Measurements from ENCODE around the gene OR52B6. TPM values are rescaled to one million over a fixed set of nuclear protein-coding genes. Genes with fewer than 3 reads are reported as not detected.
"Not testable (repeated sequence)": the region's sequence is repeated elsewhere in the genome, so short reads cannot be mapped to it uniquely, and the experiment has no call there.

OR52B6 gene
- total RNA-seq, 1 donor from 2014 or later: not detected

- Mint-ChIP-seq H3K4me1 (ENCODE audit: low read depth) (no peaks in the 10 kb centered on the region), H3K4me3 (ENCODE audit: low read depth) (no peak overlapping the region), H3K27ac (no peak overlapping the region), H3K9me3 (ENCODE audit: low read depth) (no peaks in the 10 kb centered on the region), H3K27me3 (no peaks in the 10 kb centered on the region), H3K36me3 (ENCODE audit: insufficient read depth) (no peaks in the 10 kb centered on the region)
- no peak for DNase-seq (ENCODE audit: low spot score, unreplicated experiment)
- TF ChIP-seq, protein P1, sequence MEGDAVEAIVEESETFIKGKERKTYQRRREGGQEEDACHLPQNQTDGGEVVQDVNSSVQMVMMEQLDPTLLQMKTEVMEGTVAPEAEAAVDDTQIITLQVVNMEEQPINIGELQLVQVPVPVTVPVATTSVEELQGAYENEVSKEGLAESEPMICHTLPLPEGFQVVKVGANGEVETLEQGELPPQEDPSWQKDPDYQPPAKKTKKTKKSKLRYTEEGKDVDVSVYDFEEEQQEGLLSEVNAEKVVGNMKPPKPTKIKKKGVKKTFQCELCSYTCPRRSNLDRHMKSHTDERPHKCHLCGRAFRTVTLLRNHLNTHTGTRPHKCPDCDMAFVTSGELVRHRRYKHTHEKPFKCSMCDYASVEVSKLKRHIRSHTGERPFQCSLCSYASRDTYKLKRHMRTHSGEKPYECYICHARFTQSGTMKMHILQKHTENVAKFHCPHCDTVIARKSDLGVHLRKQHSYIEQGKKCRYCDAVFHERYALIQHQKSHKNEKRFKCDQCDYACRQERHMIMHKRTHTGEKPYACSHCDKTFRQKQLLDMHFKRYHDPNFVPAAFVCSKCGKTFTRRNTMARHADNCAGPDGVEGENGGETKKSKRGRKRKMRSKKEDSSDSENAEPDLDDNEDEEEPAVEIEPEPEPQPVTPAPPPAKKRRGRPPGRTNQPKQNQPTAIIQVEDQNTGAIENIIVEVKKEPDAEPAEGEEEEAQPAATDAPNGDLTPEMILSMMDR (IDR thresholded peaks at IDR 0.05; ENCODE audit: unreplicated experiment): no peak
Measured at GRCh38 chr11:5577101-5577500, 3.6 kb upstream of the OR52B6 start.

GRCh38 chr11:5581014-5581413, 337 bp downstream of the OR52B6 start:
- no peaks in the 10 kb centered on the region for H3K36me3 Mint-ChIP-seq (ENCODE audit: insufficient read depth)
- DNase-seq (ENCODE audit: low spot score, unreplicated experiment): no peak
- no peaks in the 10 kb centered on the region for H3K9me3 Mint-ChIP-seq (ENCODE audit: low read depth)
- H3K4me1 Mint-ChIP-seq (ENCODE audit: low read depth): no peaks in the 10 kb centered on the region
- no peak overlapping the region for H3K4me3 Mint-ChIP-seq (ENCODE audit: low read depth)
- H3K27ac Mint-ChIP-seq: no peak overlapping the region
- H3K27me3 Mint-ChIP-seq: no peaks in the 10 kb centered on the region
- TF ChIP-seq, protein P1 (IDR thresholded peaks at IDR 0.05; ENCODE audit: unreplicated experiment): no peak

DNA sequence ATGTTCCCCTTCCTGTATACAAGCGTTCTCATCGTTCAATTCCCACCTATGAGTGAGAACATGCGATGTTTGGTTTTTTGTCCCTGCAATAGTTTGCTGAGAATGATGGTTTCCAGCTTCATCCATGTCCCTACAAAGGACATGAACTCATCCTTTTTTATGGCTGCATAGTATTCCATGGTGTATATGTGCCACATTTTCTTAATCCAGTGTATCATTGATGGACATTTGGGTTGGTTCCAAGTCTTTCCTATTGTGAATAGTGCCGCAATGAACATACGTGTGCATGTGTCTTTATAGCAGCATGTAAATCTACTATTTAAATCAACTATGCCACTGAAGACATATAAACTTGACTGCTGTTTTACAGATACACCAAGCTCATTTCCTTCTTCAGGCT, 3.8 kb downstream of the OR52B6 start:
- not testable (repeated sequence) for H3K36me3 Mint-ChIP-seq (ENCODE audit: insufficient read depth); H3K27me3 Mint-ChIP-seq; DNase-seq (ENCODE audit: low spot score, unreplicated experiment); H3K27ac Mint-ChIP-seq; H3K4me3 Mint-ChIP-seq (ENCODE audit: low read depth); H3K4me1 Mint-ChIP-seq (ENCODE audit: low read depth); H3K9me3 Mint-ChIP-seq (ENCODE audit: low read depth)

GRCh38 chr11:5589906-5590305, 9.2 kb downstream of the OR52B6 start:
- not testable (repeated sequence) for H3K4me1 Mint-ChIP-seq (ENCODE audit: low read depth); H3K27me3 Mint-ChIP-seq; H3K4me3 Mint-ChIP-seq (ENCODE audit: low read depth); H3K27ac Mint-ChIP-seq; H3K36me3 Mint-ChIP-seq (ENCODE audit: insufficient read depth); H3K9me3 Mint-ChIP-seq (ENCODE audit: low read depth); DNase-seq (ENCODE audit: low spot score, unreplicated experiment)

DNA sequence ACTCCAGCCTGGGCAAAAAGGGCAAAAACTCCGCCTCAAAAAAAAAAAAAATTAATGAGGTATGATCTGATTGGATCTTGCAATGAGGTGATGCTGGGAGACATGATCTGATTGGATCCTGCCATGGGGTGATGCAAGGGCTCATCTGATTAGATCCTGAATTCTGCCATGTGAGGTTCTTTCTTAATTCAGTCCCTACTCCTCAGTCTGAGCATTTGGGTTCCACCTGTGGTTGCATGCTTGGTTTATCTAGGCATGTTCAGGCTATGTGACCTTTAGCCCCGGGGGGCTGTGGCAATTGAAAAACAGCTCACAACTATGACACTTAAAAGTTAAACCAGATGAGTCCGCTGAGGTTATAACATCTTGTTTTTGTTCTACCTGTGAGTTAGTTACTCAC, 10.9 kb downstream of the OR52B6 start:
- Mint-ChIP-seq H3K9me3 (ENCODE audit: low read depth) (peaks cover 5% of the 10 kb centered on the region), H3K4me1 (ENCODE audit: low read depth) (peaks cover 2% of the 10 kb centered on the region), H3K27ac (no peak overlapping the region), H3K4me3 (ENCODE audit: low read depth) (no peak overlapping the region), H3K36me3 (ENCODE audit: insufficient read depth) (peaks cover 4% of the 10 kb centered on the region), H3K27me3 (no peaks in the 10 kb centered on the region)
- no peak for DNase-seq (ENCODE audit: low spot score, unreplicated experiment)
- TF ChIP-seq, protein P1 (IDR thresholded peaks at IDR 0.05; ENCODE audit: unreplicated experiment): no peak

DNA sequence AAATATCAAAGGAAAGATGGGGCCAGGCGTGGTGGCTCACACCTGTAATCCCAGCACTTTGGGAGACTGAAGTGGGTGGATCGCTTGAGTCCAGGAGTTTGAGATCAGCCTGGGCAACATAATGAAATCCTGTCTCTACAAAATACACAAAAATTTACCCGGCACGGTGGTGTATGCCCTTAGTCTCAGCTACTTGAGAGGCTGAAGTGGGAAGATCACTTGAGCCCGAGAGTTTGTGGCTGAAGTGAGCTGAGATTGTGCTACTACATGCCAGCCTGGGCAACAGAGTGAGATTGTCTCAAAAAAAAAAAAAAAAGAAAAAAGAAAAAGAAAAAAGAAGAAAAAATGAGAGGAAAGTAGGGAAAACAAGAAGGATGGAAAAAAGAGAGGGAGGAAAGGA, 11.9 kb downstream of the OR52B6 start:
- peaks cover 4% of the 10 kb centered on the region for H3K36me3 Mint-ChIP-seq (ENCODE audit: insufficient read depth)
- H3K9me3 Mint-ChIP-seq (ENCODE audit: low read depth): peaks cover 5% of the 10 kb centered on the region
- TF ChIP-seq, protein P1 (IDR thresholded peaks at IDR 0.05; ENCODE audit: unreplicated experiment): no peak
- no peaks in the 10 kb centered on the region for H3K27me3 Mint-ChIP-seq
- H3K27ac Mint-ChIP-seq: no peak overlapping the region
- H3K4me1 Mint-ChIP-seq (ENCODE audit: low read depth): peaks cover 5% of the 10 kb centered on the region
- no peak for DNase-seq (ENCODE audit: low spot score, unreplicated experiment)
- no peak overlapping the region for H3K4me3 Mint-ChIP-seq (ENCODE audit: low read depth)
